Activated naive CD4-positive, alpha-beta T cell (primary cell): Measurements from ENCODE around the gene GPX3.

Source experiments
- DNase-seq, 4 experiments: peaks; one replicate each; lab custom pipeline; 2025; lab: John Stamatoyannopoulos, UW

GPX3 gene

DNA sequence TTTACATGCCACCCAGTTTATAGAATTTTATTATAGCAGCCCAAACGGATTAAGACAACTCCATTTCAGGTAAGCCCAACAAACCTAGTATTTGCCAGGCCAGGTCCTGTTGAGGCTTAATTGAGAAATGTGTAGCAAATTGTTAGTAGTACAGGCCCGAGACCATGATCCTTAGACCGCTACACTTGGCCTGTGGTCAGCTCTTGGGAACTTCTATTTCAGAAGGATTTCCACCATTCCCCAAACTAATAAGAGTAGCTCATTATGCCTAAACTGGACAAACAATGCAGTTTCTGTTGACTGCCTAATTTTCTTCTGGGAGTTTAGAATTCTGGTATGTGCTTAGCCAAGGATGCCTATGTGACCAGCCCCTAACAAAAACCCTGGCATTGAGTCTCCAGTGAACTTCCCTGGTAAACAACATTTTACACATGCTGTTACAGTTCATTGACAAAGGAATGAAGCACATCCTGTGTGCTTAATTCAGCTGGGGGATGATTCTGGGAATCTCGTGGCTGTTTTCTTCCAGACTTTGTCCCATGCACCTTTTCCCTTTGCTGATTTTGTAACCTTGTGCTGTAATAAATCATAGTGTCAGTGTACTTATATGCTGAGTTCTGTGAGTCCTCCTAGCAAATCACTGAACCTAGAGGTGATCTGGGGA is 5.6 kb upstream of the GPX3 start:
- no peak for DNase-seq

DNA sequence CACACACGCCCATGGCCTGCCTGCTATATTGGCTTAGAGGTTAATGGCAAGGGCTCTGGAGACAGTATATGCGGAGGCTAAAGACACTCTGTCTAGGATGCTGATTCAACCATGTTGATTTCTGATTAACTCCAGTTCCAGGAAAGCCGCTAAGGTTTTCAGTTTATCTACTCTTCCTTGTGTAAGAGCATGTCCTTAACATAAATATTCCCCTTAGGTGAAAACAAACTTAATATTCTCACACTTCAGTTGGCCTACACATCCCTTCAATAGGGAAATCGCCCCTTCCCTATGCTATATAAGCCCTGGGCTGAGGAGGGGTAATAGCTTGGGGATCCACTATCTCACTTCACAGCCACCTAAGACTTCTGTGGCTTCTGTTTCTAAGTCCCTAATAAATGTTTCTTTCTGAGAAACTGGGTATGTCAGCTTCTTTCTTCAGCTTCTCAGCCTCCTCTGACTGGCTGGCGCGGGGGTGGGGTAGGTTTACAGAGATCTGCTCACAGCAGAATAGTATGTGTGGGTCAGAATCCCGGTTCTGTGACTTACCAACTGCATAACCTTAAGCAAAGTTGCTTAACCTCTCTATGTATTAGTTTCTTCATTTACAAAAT is 4.3 kb upstream of the GPX3 start:
- no peak for DNase-seq

DNA sequence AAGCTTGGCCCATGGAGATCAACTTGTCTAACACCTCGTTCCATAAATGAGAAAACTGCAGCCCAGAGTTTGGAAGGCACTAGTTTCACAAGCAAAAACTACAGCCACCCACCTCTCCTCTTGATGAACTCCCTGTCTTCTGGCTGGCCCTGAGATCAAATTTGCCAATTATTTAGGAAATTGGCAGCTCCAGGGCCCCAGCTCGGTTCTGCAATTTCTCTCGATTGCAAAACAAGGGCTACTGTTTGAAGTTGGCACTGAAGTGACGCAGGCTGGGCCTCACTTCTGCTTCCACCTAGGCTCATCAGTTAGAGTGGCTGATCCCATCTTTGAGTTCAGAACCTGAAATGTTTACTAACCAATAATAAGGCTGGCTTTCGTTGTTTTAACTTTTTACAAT is 3.7 kb upstream of the GPX3 start:
- DNase-seq = no peak

DNA sequence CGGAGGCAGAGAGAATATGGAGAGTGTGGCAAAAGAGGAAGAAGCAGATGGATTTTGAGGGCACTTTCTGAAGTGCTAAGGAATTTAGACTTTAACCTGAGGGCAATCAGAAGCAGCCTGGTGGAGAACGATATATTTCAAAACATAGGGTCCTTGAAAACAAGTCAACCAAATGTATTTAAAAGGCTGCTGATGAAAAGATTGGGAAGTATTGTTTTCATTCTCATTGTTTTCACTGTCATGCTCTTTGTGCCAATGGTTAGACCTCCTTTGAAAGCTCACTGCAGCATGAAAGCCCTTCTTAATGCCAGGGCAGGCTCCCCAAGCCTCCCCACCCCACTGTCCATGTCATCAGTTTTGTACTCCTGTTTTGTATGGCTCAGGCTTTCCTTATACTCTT is 2.5 kb upstream of the GPX3 start:
- no peak for DNase-seq

- DNase-seq = no peak
These were observed 1.5 kb upstream of the GPX3 start for GRCh38 chr5:151018846-151019245.

DNA sequence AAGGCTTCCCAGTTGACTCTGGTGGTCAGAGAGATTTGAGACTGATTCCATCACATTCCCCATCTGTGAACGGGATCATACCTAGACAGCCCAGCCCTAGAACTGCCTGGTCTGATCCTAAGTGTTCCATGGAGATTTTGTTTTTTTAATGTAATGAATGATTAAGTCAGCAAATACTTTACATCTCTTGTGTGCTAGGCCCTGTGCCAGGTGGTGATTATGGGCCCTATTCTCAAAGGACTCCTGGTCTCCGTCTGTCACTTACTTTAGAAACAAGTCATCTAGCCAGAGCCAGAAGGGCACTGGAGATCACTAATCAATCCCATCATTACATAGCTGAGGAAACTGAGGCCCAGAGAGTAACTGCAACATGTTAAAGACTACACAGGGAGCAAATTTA is 1.1 kb upstream of the GPX3 start:
- no peak for DNase-seq

DNA sequence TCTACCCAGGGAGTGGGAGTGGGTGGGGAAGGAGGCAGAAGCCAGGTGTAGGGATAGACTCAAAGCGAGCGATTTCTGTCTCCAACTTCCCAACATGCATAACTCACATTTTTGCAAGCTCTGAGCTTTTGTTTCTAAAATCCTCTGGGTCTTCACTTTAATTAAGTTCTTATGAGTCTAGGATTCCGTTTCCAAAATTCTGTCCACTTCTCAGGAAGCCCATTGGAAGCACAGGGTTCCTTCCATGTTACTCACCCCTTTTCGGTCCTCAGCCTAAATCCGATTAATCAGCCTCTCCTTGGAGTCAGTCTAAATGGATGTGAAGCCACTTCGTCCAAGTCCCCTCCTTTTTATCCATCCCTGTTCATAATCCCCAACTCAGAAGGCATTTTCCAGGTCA is 1.4 kb downstream of the GPX3 start:
- DNase-seq = no peak

- no peak for DNase-seq
These were observed 2.2 kb downstream of the GPX3 start for GRCh38 chr5:151022511-151023018.

GRCh38 chr5:151023047-151023615 is 2.7 kb downstream of the GPX3 start:
- no peak for DNase-seq

- DNase-seq = no peak
These were observed 3.3 kb downstream of the GPX3 start for GRCh38 chr5:151023651-151024050.

DNA sequence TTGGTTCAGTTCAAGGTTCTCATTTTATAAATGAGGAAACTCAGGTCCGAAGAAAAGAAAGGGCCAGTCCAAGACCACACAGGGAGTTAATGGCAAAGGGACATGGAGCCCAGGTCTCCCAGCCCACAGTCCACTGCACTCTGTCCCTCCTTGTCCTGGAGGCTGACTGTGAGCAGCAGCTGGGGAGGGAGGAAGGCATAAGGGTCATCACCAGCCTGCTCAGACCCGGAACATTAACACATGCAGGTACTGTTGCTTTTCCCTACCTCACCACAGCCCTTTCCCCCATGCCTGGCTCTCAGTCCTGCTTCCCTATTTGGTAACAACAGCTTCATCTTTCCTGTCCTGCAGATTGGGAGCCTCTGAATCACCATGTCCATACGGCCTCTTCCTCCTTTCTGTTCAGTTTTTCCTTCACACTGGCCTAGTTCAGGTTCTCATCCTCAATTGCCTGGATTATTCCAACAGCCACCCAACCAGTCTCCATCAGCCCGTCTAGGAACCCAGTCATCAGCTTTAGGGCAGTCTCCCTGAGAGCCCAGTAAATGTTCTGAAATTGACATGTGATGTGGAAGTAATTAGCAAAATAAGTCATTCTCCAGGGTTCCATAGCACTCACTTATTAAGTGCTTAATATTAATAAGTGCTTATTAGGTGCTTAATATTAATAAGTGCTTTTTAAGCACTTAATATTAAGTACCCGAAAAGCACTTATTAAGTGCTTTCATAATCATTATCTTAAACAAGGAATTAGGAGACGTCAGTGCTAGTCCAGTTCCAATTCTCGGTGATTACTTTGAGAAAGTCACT is 4.3 kb downstream of the GPX3 start:
- DNase-seq = no peak

DNA sequence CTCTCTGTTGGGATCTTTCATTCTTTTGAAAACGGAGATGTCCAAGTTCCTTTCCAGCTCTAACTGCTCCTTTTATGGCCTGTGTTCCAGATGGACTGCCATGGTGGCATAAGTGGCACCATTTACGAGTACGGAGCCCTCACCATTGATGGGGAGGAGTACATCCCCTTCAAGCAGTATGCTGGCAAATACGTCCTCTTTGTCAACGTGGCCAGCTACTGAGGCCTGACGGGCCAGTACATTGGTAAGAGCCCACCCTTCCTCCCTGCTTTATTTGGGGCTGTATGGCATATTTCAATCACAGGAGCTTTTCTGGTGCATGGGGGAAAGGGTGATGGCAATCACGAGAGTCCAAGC is 4.8 kb downstream of the GPX3 start:
- no peak for DNase-seq

GRCh38 chr5:151026088-151026487 is 5.7 kb downstream of the GPX3 start:
- DNase-seq = no peak

DNA sequence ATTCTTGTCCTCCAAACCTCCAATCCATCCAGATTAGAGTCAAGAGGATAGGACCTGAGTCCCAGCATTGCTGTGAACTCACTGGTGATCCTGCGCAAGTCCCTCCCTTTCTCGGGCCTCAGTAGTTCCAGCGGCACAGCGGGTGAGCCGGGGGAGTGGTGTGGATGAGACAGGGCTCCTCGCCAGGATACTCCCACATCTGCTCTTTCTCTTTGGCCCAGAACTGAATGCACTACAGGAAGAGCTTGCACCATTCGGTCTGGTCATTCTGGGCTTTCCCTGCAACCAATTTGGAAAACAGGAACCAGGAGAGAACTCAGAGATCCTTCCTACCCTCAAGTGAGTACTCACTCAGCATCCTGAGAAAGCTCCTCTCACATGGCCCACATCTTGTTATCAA is 6.3 kb downstream of the GPX3 start:
- no peak for DNase-seq

DNA sequence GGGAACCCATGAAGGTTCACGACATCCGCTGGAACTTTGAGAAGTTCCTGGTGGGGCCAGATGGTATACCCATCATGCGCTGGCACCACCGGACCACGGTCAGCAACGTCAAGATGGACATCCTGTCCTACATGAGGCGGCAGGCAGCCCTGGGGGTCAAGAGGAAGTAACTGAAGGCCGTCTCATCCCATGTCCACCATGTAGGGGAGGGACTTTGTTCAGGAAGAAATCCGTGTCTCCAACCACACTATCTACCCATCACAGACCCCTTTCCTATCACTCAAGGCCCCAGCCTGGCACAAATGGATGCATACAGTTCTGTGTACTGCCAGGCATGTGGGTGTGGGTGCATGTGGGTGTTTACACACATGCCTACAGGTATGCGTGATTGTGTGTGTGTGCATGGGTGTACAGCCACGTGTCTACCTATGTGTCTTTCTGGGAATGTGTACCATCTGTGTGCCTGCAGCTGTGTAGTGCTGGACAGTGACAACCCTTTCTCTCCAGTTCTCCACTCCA is 7.6 kb downstream of the GPX3 start:
- DNase-seq = no peak

DNA sequence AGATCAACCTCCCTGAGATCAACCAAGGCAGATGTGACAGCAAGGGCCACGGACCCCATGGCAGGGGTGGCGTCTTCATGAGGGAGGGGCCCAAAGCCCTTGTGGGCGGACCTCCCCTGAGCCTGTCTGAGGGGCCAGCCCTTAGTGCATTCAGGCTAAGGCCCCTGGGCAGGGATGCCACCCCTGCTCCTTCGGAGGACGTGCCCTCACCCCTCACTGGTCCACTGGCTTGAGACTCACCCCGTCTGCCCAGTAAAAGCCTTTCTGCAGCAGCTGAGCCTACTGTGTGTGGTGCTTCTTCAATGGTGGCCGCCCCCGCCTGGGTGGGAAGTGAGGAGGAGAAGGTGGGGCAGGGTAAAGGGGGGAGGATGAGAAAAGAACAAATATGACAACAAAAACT is 8.3 kb downstream of the GPX3 start:
- no peak for DNase-seq

GRCh38 chr5:151029179-151030055 is 9.0 kb downstream of the GPX3 start:
- DNase-seq = no peak

DNA sequence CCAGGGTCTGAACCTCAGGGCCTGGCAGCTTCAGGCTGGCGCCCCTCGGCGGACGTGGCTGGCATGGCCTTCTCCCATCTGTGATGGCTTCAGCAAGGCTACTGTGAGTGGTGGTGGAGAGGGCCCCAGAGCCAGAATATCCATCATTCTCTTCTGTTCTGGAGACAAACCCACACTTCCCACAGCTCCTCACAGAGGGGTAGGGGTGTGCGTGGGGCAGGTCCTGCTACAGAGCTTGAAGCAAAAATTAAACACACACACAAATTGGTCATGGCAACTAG is 9.6 kb downstream of the GPX3 start:
- DNase-seq = no peak

DNA sequence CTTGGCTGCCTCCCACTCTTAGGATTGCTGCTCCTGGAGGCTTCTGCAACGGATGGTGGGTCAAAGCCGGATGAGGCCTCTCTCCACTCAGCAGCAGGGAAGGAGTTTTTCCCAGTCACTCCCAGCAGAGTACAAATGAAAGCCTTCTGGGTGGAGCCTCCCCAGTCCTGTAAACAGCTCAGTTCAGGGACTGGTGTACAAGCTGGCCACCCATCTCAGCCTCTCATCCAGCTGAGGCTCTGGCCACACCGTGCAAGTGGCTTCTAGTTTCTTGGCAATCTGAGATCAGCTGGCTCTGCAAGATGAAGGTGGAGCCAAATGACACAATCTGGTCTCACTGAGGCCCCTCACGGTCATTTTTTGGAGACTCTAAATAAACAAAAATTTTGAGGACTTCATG is 10.0 kb downstream of the GPX3 start:
- DNase-seq = no peak

DNA sequence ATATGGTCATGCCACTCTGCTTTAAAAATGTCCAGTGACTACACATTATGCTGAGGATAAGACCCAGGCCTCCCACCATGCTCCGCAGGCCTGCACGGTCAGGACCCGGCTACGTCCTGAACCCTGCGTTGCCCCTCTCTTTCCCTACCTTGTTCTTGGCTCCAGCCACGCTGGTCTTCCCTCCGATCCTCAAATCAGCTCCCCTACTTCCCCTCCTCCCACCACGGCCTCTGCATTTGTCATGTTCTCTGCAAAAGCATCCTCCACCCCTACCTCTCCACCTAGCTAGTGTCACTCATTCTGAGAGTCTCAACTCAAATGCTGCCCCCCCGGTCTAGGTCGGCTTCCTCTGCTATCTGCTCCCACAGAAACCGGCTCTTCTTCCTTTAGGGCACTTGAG is 11.2 kb downstream of the GPX3 start:
- no peak for DNase-seq

DNA sequence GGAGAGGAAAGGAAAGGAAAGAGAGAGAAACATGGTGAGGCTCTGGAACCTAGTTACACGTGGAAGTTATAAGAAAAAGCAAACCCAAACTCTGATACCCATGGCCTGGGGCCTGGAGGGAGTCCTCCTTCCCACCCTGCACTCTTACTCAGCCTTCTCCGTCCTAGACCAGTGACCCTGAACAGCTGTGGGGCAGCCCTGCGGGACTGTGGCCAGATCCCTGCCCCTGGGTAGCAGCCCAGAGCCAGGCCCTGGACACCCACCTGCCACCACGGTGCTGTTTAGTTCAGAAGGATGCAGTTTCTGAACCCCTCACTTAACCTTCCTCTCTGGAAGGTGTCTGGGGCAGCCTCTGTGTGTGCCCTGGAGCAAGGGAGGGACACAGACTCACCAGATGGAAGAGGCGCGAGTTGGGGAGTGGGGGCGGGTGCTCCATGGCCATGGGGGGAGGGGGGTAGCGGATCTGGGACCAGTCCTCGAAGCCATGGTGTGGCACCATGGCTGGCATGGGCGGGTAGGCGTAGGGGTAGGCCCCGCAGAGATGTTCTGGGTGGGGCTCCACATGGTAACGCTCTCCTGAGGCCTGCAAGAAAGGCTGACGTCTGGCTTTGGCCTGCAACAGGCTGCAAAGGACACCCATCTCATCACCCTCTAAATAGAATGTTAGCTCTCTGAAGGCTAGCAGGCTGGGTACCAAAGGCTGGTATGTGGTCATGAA is 13.0 kb downstream of the GPX3 start:
- DNase-seq = no peak
